HG03108 (cell line): Measurements from ENCODE around the gene HOXC6.
"Not testable (repeated sequence)": the region's sequence is repeated elsewhere in the genome, so short reads cannot be mapped to it uniquely, and the experiment has no call there.

Source experiments
- ATAC-seq: cut with Tn5 transposase; IDR thresholded peaks from one replicate; pipeline ENCODE4 v1.9.1; 2021; ENCODE audit warnings: moderate library complexity; ENCODE audit not compliant: unreplicated experiment

The HOXC6 gene

DNA sequence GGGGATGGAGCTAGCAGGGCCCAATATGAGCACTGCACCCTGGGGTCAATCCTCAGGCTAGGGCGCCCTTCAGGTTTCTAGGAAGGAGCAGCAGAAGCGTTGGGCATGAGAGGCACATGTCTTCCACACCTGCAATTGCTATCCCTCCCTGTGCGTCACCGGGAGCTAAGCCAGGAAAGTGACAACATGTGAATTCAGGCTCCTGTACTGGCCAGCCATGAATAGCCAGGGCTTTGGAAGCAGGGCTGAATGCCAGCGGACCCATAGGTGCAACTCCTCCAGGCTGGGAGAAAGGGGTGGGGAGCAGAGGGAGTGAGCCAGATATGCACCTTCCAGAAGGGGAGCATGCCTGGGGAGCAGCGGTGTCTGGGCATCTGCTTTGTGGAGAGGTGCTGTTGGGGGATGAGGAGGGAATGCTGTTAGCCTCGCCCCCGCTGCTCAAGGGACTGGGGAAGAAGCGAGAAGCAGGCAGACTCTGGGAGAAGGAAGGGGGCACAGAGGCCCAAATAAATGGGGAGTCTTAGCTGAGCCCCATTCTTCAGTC lies 10.7 kb downstream of the HOXC6 start:
- ATAC-seq: no peak

DNA sequence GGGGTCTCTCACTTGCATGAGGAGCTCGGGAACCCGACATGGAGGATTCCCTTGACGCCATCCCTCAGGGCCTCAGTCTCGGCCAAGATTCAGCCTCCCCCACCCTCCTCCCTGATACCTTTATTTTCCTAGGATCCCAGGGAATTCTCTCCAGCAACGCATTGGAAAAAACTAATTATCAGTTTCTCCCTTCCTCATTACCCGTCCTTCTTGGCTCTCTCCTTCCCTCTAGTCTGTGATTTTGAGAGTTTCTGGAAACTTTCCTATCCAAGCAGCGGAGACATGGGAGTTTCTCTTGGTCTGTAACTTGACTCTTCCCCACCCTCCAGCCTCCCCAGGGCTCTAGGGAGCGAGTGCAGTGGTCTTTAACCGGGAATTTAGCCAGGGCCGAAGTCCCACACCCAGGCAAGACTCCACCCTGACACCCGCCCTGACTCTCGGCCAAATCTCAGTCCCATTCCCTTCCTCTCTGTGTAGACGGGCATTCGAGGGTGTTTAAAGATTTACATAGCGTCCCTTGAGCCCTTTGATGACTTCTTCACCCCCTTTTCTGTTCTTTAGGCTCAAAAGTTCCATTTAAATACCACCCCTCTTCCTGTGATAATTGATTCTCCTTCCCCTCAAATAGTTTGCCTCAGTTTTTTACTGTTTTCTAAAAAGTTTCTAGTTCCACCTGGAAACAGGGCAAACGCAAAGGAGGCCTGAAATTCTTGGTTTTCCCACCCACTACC lies 11.3 kb downstream of the HOXC6 start:
- no peak for ATAC-seq

DNA sequence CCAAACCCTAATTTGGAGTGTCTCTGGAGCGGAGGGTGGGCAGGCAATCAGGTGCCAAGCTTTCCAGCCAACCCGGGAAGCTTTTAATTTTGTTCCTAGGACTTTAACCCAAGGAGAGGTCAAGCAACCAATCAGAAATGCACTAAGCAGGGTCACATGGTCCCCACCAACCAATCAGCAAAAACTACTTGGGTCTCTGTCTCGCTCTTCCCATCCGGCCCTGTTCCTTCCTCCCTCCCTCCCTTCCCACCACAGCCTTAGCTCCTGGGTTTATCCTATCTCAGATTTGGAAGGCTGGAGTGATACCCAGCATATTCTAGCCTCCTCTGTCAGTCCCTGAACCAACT lies 11.9 kb downstream of the HOXC6 start:
- no peak for ATAC-seq

DNA sequence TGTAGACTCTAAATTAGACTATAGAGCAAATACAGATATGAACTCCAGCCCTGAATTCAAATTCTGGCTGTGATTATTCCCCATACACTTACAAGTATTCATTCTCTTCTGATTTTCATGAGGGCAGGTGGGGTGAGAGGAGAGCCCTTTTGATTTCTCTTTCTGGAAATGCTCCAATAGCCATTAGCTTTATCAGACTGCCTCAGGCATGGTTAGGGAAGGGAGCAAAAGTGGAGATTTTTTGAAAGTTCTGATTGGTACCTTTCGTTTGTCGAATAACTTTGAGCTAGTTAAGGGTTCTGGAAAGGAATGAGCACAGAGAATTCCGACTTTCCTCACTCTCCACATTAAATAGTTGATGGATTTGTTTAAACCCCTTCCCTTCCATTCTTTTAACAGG lies 12.4 kb downstream of the HOXC6 start:
- ATAC-seq: no peak

DNA sequence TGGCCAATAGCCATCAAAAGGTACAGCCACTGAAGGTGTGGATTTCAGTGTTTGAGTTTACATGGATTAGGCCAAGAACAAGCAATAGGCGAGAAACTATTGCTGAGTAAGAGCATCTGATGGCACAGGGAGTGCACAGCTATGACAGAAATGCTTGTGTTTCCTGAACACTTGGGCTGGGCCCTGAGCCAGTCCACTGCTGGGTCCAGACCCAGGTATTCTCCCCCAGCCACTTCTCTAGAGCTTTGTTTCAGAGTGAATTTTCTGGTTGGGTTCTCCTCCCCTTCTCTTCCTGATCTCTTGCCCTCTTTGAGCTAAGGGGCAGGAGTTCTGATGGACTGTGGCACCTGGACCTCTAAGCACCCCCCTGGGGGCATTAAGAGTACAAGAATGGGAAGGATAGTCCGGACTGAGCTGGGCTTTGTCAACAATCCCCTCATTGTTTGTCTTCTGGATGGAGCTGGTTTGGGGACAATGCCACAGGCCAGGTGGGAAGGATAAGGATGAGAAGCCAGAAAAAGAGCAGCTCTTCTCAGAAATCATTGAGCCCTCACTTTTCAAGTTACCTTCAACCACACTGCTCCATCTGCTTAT lies 13.0 kb downstream of the HOXC6 start:
- no peak for ATAC-seq

DNA sequence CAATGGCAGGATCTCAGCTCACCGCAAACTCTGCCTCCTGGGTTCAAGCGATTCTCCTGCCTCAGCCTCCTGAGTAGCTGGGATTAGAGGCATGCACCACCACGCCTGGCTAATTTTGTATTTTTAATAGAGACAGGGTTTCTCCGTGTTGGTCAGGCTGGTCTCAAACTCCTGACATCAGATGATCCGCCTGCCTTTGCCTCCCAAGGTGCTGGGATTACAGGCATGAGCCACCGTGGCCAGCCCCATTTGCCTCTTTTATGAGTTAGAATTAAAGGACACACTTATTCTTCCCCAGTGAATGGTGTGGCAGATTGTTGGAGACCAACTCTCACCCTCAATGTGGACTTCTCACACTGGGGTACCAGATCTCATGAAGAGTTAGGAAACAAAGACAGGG lies 13.8 kb downstream of the HOXC6 start:
- ATAC-seq: not testable (repeated sequence)

DNA sequence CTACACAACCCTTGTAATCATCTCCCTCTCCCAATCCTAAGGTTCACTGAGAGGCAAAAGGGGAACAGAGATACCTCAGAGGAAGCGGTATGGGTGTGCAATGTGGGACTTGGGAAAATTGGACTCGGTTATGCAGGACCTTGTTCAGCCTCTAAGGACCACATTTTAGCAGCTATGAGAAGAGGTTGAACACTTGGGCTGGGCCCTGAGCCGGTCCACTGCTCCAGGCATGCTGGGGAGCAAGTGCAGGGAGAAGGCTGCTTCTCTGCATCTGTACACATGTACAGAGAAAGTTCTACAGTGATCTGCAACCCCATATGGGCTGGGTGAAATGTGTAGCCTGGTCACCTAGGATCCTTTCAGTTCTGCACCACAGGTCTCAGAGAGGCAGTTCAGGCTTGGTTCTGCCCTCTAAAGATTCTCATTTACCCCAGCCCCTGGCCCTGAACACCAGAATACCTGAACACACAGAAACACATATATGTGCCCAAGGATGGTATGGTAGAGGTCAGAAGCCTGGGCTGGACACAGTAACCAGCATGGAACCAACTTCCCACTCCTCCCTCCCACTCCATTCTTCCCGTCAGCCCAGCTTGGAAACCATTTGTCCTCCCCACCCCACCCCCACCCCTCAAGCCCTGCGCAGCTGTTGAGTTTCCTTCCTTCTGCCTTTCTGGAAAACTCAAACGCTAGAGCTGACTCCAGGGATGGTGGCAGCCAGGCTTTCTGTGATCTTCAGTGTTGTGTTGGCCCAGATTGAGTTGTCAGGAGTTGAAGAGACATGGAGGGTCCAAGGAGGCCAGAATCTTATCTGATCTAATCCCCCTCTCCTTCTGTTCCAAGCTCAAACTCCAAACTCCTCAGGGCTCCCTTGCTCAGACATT lies 15.0 kb downstream of the HOXC6 start:
- no peak for ATAC-seq

DNA sequence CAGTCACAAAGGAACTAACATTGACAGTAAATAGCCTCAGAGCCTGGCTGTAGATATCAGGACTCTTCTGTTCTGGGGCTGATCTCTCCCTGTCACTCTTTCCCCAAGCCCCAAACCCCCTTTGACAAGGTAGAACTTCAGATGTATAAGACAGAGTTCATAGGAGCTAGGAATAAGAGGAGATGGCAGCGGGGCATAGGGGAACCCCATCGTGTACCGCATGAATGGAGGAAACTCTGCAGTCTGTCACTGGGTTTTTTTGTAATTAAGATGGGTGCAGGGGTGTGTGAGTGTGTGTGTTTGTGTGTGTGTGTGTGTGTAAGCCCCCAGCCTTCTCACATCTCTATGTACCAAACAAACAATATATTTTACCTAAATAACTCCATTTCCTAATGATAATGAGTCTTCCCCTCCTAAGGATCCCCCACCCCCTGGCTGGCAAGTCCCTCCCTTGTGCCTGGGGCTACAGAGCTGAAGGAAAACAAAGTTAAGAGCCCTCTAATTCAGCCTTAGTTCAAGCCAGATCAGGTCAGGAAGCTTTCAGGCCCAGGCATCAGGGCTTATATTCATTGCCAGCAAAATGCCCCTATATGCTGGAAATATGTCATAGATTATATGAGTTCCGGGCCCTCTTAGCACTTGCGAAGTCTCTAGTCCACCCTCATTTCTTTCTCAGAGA lies 16.3 kb downstream of the HOXC6 start:
- ATAC-seq: no peak

DNA sequence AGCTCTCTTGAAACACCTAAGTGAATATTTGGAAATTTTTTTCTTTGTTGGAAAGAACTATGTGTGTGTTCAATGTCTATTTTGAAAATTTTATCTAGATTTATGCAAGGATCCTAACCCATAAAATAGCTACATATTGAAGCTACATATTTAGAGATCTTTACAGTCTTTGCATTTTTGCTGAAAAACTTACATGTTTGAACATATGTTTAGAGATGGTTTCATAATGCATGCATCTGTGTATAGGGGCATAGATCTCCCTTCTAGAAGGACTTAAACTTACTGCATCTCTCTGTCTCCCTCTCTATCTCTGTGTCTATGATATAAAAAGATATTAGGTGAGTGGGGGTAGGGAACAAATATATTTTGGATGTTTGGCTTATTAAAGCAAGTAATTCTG lies 17.2 kb downstream of the HOXC6 start:
- no peak for ATAC-seq

DNA sequence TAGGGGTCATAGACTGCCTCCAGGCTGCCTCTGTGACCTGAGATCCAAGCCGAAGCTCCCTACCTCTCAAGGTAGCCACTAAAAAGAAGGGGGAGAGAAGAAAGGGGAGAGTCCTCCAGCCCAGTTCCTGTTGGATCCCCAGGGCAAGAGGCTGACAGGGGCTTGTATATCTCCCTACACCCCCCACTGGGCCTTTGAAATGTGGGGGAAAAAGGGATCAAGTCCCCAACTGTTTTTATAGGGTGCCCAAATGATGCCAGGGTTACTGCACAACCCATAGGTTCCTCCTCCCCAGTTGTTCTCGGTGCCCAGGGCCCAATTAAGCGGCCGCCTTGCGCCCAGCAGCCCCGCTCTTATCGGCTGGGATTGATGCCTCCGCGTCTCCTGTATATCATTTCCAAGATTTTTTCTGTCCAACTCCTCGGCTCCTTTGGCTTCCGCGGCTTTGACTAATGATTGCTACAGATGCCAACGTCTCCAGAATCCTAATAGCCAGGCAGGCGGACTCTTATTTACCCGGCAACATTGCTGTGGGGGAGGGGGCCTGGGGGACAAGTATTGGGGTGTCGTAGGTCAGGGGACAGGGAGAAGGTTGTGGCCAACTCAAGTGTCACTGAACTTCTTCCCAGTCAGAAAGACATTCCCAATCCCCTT lies 17.8 kb downstream of the HOXC6 start:
- ATAC-seq: no peak

DNA sequence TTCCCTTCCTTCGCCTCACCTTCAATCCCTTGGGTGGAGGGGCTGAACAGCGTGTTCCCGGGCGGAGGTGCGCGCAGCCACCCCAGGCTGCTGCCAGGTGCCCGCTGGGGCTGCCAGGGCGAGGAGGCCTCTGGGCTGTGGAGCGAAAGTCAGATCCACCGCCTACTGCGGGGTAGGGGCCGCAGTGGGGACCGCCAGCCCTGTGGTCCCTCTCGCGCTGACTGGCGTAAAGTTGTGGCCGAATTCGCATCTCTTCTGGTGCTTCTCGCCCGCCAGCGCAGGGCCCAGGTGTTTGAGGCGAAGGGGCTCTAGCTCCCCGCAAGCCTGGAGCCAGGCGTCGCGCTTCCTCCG lies 18.5 kb downstream of the HOXC6 start:
- no peak for ATAC-seq

DNA sequence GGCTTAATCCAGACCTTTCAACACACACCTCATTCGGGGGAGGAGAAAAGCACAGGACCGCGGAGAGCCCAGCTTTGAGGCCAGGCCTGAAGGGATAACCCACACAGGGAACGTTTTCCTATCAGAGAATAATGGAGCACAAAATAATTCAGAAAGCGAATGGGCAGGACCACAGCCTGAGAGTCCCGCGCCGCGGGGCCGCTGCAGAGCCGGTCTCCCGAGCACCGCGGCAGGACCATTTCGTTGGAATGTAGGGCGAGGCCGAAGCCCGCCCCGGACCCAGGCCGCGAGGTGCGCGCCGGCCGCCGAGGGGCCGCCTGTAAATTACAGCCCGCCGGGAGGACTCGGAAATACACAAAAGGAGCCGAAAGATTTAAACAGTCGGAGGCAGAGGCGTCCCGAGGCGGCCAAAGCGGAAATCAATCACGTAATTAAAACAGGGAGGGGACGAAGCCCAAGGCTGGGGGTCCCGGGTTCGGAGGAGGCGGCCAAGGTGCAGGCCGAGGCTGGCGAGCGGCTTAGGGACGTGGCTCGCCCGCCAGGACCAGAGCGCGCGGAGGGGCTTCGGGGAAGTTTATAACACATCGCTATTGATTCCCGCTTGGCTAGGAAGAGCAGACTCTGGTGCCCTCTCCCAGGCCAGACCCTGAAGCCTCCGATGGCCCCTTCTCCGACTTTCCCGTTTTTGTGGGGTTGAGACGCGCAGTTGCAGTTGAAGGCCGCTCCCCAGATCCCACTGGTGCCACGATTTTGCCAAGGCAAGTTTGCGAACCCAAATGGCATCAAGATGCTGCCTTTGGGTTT lies 19.1 kb downstream of the HOXC6 start:
- ATAC-seq: no peak

DNA sequence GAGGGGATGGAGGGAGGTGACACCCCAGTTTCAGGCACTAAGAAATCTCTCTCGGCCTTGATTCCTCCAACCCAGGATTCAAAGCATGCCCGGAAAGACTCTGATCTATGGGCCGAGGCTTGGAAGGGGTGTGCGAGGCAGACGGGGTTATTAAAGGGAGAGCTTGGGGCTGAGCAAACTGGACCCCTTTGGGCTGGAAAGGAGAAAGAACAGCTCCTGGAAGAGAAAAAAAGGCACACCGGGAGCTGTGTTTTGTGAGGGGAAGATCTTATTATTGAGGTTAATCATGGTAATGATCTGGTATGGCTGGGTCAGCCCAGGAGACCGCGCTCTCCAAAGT lies 19.7 kb downstream of the HOXC6 start:
- ATAC-seq: no peak

DNA sequence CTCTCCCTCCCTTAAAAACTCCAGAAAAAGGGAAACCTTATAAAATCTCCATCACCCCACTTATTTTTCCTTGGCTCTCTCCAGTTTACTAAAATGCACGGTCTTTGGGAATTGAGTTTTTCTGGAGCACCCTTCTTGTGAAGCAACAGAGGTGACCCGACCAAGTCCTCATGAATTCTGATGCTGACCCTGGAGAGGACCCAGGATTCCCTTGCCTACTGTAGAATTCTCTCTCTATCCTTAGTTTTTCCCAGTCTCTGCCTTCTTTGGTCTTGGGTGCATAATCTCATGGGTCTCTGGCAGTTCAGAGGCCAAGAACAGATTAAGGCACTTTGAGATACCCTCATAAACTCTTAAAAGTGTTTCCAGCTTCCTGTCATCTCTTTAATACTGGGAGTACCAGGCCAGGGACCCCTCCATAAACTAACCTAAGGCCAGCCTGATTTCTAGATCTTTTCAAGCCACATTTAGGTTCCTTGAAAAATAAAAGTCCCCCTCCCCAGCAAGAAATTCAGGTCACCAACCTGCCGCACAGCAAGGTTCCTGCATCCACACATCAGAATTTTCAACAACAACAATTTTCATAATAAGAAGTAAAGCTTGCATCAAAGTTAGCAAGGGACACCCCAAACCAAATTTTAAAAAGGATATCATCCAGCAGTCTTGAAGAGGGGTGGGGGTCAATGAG lies 20.3 kb downstream of the HOXC6 start:
- no peak for ATAC-seq

DNA sequence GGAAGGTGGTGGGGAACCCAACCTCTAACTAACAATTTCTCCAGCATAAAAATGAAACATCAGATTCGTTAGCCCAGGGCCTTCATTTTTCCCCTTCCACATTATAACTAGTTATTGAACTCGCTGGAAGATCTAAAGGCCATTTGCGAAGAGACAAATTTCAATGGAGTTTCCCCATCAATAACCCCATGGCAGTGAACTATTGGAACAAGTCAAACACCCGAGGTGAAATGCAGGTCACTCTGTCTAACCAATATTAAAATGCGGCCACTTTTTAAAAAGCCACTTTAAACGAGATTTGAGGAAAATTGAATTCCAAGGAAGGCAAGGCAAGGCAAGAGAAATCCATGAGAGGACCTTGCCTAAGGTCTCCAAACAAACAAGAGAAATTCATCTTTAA lies 20.9 kb downstream of the HOXC6 start:
- ATAC-seq: no peak

DNA sequence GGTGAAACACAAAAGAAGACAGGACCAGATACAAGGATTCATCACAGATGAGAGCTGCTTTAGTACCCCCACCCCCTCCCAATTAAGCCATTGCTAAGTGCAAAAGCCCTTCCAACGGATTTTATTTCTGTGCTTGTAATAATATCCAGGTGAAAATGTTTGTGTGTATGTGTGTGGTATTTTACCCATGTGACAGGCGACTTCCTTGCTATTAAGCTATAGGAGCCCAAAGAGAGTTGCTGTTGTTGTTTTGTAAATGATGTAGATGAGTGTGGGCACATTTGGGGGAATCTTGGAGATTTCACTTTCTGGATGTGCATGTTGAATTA lies 22.2 kb downstream of the HOXC6 start:
- no peak for ATAC-seq

DNA sequence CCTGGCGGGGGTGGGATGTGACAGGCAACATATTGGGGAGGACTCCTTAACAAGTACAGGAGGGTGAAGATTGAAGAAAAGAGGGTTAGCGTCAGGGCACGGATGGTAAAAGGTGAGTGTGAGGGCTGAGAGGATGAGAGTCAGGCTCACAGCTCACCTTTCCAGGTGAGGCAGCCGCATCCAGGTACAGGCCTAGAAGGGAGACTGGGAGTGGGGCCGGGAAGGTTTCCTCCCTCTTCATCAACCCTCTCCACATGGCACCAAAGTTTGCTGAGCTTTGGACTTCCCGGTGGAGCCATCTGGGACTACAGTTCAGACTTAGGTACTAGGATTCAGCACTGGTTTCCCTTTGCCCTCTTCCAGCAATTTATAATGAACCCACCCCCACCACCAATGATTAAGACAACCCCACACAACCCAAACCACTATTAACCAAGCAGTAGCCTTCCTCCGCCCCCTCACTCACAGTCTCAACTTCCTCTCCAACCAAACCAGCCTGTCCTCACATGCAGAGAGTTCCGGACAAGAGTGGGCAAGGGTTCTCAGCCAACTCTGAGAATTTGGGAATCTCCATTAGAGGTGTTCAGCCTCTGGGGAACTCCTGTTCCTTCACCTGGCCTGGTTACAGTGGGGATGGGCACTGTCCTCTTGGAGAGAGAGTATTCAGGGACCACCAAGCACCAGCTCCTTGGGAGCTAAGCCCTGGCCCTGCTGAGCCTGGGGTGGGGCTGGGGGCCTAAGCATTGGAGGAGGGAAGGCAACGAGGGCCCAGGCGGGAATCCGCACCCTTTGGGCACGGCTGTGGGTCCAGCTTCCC lies 23.0 kb downstream of the HOXC6 start:
- no peak for ATAC-seq

DNA sequence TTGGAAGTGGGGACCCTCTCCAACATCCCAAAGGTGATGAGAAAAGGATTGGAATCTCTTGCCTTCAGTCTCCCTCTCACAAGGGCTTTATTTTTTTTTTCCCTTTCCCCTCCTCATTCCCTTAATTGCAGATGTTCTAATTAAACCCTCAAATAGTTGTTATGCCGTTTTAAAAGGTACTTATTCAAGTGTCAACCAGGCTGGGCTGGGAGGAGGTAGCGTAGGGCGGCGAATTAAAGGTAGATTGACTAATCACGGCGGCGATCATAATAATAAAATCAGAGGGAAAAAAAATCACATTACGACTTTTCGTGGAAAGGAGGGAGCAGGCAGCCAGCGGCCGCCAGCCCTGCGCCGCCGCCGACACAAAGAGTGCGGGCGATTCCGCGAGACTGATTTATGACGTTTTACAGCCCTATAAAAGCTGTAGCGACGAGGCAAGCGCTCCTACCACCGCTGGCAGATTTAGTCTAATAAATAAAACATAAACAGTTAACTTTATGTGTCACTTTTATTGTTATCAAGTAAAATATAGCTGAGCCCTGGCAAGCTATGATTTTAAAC lies 23.7 kb downstream of the HOXC6 start:
- ATAC-seq: no peak
